HG03108 (cell line): Measurements from ENCODE around the gene RPS6KL1.

Experiments
- ATAC-seq: cut with Tn5 transposase; IDR thresholded peaks from one replicate; pipeline ENCODE4 v1.9.1; 2021; ENCODE audit warnings: moderate library complexity; ENCODE audit not compliant: unreplicated experiment

RPS6KL1 gene

DNA sequence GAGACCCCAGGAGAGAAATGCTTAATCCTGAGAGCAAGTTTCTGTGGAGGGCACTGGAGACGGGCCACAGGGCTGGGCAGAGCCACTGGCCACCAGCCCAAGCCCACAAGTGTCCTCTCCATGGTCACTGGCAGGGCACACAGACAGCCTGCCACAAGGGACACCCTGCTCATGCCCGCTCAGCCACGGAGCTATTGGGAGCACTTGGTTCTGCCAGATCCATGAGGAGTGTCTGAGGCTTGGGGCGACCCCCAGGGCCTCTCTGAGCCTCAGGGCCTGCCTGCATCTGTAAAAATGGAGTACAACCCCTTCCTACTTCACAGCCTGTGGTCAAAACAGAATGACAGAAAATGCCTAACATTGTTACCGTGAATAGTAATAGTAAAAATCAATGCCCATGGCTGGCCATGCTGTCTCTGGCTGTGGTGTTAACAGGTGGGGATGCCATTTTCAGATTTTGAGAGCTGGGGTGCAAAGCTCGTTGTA lies 29.2 kb upstream of the RPS6KL1 start:
- ATAC-seq = no peak

DNA sequence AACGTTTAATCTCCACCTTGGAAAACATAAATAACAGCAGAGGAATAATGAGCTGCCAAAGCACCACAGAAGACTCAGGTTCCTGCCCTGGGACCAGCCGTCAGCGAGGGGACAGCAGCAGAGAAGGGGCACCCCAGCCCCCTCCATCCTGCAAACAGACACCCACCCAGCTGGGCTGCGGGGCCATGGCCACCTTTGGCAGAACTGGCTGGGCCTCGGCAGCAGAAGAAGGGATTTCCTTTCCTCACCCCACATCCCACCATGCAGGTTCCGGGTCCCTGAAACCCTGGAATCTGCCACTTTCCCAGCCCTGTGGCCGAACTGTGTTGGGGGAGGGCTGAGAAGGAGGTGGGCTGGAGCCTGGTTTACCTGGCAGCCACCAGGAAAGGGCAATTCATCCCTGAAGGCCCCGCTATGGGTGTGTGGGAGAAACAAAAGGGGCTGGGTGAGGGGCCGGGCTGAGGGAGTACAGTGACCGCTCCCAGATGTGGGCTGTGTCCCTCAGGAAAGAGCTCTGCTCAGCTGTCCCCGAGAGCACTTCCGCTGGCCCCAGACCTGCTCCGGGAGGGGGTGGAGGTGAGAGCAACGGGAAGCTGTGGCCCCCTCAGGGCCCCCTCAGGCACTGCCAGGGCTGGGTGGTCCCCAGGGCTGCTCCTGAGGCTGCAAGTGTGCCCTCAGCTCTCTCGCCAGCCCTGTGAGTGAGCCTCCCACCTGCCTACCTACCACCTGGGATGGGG lies 28.6 kb upstream of the RPS6KL1 start:
- ATAC-seq = no peak

DNA sequence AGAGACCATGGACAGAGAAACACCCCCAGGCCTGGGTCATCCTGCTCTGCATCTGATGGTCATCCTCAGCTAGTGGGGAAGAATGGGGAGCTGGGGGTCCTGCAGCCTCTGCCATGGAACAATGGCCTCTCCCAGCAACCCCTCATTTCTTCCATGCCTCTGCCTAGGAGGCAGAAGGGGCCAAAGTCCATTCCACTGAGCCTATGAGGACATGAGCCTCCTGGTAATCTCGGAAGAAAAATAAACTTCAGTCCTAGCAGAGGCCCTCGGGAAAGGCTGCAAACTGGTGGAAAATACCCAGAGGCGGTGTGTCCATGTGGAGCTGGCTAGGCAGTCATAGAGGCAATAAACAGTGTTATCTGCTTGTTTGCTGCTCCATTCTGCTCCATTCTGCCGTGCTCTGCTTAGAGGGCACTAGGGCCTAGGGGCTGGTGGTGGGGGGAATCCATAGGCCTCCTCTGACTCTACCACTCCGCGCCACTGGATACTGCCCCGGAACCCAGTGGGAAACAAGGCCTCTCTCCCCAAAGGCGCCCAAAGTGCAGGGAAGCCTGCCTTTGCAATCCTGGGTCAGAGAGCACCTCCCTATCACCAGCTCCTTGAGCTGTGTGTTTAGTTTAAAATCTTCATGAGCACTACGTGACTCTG lies 27.9 kb upstream of the RPS6KL1 start:
- no peak for ATAC-seq

- ATAC-seq = no peak
These were observed 27.0 kb upstream of the RPS6KL1 start for GRCh38 chr14:74949859-74950573.

- ATAC-seq = no peak
These were observed 26.1 kb upstream of the RPS6KL1 start for GRCh38 chr14:74949191-74949601.

GRCh38 chr14:74948228-74949175 lies 25.4 kb upstream of the RPS6KL1 start:
- ATAC-seq = no peak

- ATAC-seq = no peak
These were observed 24.5 kb upstream of the RPS6KL1 start for GRCh38 chr14:74947353-74948227.

DNA sequence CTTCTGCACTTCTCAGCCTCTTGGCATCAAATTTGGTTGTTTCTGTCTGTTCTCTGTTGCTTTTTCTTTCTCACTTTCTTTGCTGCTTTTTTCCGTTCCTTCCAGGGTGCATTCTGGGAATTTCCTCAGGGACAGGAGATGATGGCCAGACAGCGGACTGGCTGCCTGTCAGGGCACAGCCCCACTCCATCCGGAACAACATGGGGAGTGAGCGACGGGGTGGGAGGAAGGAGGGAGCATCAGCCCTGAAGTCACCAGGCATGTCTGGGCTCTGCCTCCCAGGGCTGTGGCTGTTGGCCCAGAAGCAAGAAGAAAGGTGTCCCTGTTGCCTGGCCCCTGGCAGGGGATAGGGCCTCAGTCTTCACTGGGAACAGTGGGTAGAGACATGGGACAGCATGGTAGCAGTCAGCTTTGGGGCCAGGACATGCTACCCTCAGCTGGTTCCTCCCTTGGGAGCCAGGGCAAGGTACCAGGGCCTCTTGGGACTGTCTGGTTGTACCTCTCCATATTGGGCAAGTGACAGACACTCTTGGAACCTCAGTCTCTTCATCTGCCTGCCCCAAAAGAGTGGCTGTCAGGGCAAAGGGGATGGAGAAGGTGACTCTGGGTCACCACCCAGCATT lies 23.7 kb upstream of the RPS6KL1 start:
- no peak for ATAC-seq

DNA sequence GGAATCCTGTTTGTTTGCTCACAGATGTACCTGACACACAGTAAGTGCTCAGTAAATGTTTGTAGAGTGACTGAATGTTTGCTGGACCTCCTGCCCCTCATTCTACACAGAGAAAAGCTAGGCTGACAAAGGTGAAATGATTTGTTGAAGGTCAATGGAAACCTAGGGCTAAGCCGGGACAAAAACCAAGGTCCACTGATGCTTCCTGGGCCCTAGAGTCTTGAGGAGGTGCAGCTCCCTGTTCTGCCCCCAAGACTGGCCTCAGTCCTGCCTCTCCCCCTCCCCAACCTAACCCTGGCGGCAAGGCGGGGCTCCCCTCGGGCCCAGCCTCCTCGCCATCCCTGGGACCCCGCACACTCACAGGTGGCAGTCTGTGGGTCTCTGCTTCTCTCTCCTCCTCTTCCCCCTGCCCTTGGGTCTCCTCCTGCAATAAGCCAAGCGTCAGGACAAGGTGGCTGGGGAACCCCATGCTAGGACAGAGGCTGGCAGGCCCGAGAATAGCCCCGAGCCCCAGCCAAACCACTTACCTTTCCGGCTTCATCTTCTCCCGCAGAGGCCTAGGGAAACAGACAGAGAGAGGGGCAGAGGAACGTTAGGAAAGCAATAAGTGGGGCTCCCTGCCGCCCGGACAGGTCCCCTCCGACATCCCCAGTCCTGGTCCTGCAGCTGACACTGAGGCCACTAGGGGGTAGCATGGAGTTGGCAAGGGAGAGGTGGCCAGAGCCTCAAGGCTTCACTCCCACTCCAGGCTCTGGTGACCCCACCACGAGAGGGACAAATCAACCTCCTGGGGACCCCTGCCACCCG lies 23.0 kb upstream of the RPS6KL1 start:
- no peak for ATAC-seq

- no peak for ATAC-seq
These were observed 22.3 kb upstream of the RPS6KL1 start for GRCh38 chr14:74945261-74945851.

- ATAC-seq = no peak
These were observed 19.5 kb upstream of the RPS6KL1 start for GRCh38 chr14:74942608-74943007.

DNA sequence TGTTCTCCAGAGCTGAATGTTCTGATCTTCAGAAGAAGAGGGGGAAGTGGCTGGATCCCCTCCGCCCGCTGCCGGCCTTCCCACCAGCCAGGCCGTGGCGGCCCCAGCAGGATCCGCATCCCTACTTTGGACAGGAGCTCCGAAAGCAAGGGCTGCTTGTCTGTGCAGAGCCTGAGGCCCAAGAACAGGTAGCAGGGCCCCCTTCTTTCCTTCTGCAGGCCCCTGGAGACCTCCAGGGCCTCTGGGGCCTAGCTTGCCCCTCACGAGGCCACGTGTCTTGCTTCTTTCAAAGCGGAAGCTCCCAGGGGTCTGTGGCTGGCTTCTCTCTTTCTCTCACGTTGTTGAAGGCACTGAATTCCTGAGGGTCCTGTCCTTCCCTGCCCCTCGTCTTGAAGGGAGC lies 19.1 kb upstream of the RPS6KL1 start:
- peak; percentile 6 for ATAC-seq

- ATAC-seq = peak; percentile 47
These were observed 18.6 kb upstream of the RPS6KL1 start for GRCh38 chr14:74941676-74942097.

DNA sequence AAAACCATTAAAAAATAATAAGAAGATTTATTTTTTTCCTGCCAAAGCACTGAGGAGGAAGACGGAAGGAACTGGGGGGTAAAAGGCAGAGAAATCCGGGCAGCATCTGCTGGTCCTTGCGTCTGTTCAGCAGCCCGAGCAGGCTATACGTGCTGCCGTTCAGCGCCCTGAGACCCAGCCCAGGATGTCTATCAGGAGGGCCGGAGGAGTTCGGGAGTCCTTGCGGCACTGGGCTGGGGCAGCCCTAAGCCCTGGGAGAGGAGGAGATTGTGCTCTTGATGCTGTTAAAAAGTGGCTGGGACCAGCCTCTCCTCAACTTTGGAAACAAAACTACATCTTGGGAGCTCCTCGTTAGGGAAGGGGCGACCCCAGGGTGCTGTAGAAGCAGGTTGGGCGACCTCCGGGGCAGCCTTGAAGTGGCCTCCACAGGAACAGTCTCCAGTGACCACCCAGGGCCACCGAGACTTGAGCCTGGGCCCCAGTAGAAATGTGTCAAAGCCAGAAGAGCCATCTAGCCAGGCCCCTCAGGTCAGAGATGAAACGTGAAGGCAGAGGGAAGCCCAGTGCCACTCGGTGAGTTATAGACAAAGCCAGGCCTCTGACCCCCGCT lies 18.0 kb upstream of the RPS6KL1 start:
- ATAC-seq = no peak

DNA sequence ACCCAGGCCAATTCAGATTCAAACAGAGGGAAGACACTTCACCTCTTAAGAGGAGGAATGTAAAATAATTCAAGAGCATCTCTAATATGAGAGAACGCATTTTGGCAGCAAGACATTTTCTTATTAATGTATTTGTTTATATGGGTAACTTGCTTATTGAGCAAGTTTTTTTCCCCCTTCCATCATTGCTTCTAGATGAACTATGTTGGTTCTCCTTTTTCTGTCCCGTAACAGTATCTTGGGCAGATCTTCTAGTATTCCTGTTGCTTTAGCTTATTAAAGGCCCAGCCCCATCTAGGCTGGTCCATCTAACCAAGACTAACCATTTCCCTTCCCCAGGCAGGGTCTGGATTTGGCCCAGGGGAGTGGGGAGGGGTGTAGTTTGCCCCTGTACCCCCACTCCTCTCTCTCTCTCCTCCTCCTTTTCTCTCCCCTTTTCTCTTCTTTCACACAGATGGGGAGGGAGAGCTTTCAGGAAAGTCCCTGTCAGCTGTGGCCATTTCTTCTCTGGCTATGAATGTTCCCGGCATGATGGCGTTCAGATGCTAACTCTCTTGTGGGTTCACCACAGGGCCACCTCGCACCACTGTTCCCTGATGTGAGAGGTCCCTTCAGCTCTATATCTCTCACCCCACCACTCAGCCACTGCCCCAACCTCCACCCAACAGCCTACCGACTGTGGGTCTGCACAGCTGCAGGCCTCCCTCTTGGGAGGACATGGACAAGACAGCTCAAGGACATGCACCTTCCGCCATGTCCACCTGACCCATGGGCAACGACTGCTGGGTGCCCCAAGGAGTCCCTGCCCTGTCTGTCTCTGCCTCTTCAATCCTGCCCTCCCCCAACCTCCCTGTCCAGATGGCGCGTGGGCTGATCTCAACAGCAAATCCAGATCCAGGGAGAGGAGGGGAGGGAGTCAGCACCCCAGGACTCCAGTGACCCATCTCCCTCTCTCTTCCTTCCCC lies 15.8 kb upstream of the RPS6KL1 start:
- ATAC-seq = no peak

DNA sequence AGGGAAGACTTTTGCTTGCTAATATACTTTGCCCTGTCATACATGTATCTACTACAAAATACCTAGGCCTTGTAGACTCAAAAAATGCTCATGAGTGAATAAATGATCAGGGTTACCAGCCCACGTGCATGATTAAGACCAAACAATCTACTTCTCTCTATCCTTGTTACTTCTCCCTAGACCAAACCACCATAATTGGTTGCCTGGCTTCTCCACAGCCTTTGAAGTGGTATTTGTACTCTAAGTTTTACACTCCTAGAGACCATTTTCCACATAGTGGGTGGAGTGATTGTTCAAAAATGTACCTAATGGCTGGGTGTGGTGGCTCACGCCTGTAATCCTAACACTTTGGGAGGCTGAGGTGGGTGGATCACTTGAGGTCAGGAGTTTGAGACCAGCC lies 14.1 kb upstream of the RPS6KL1 start:
- no peak for ATAC-seq

- ATAC-seq = no peak
These were observed 13.7 kb upstream of the RPS6KL1 start for GRCh38 chr14:74936731-74937130.
